DND-41 (cell line): ENCODE measurements around the gene POMT2.

Experiments
- ATAC-seq: fragments of 200-7000 bp; cut with Tn5 transposase; 3 replicates; pipeline ENCODE4 v1.9.1; 2021; ENCODE audit warnings: low read depth; ENCODE audit not compliant: insufficient read depth
- DNase-seq: peaks from one replicate; pipeline ENCODE4 v3.0.0-alpha.2; 2020
- H2AFZ ChIP-seq: 2 replicates; pipeline ENCODE4 v1.6.0; 2012; ENCODE audit warnings: low read depth, low read length
- H3K27ac ChIP-seq: 2 replicates; pipeline ENCODE4 v1.5.1; 2012; ENCODE audit warnings: low read length, inconsistent platforms
- H3K27me3 ChIP-seq: fragments of 200-600 bp; sonication (generic); 2 replicates; pipeline ENCODE4 v1.6.0; 2012; ENCODE audit warnings: low read length, mild to moderate bottlenecking, inconsistent platforms; ENCODE audit not compliant: insufficient read depth, poor library complexity
- H3K36me3 ChIP-seq: 2 replicates; pipeline ENCODE4 v1.5.1; 2012; ENCODE audit warnings: low read length, inconsistent platforms; ENCODE audit not compliant: insufficient read depth
- H3K4me1 ChIP-seq: 2 replicates; pipeline ENCODE4 v1.5.1; 2012; ENCODE audit warnings: mild to moderate bottlenecking, low read length; ENCODE audit not compliant: insufficient read depth
- H3K4me2 ChIP-seq: 2 replicates; pipeline ENCODE4 v1.6.0; 2012; ENCODE audit warnings: mild to moderate bottlenecking, moderate library complexity, low read length, inconsistent platforms; ENCODE audit not compliant: insufficient read depth
- H3K4me3 ChIP-seq, 2 experiments: fragments of 200-600 bp in 1 of 2; shearing (Covaris generic) in 1 of 2; 2 replicates each; pipeline ENCODE4 v1.5.1; 2012 to 2016; ENCODE audit warnings: inconsistent platforms in 2 of 2, low read length in 2 of 2, mild to moderate bottlenecking in 2 of 2, low read depth in 1 of 2, moderate library complexity in 1 of 2
- H3K79me2 ChIP-seq: 2 replicates; pipeline ENCODE4 v1.6.0; 2012; ENCODE audit warnings: low read length, inconsistent platforms; ENCODE audit not compliant: insufficient read depth
- H3K9ac ChIP-seq: 2 replicates; pipeline ENCODE4 v1.6.0; 2012; ENCODE audit warnings: low read depth, mild to moderate bottlenecking, inconsistent platforms, low read length, moderate library complexity
- H3K9me3 ChIP-seq: 2 replicates; pipeline ENCODE4 v1.5.1; 2012; ENCODE audit warnings: low read length, moderate library complexity, mild to moderate bottlenecking, inconsistent platforms; ENCODE audit not compliant: insufficient read depth, severe bottlenecking
- H4K20me1 ChIP-seq: 2 replicates; pipeline ENCODE4 v1.6.0; 2012; ENCODE audit warnings: low read length; ENCODE audit not compliant: insufficient read depth
- EZH2 ChIP-seq: IDR thresholded peaks from 3 replicates; pipeline ENCODE4 v1.6.1; 2012; ENCODE audit warnings: borderline replicate concordance, low read depth, mild to moderate bottlenecking, moderate library complexity, low read length, inconsistent platforms; ENCODE audit not compliant: severe bottlenecking
- TF ChIP-seq, protein P1 (sequence below): IDR thresholded peaks from 2 replicates; pipeline ENCODE4 v1.5.1; 2012; ENCODE audit warnings: borderline replicate concordance, low read length, moderate library complexity, mild to moderate bottlenecking; ENCODE audit not compliant: poor library complexity, severe bottlenecking; ENCODE audit errors: extremely low read depth

The POMT2 gene

DNA sequence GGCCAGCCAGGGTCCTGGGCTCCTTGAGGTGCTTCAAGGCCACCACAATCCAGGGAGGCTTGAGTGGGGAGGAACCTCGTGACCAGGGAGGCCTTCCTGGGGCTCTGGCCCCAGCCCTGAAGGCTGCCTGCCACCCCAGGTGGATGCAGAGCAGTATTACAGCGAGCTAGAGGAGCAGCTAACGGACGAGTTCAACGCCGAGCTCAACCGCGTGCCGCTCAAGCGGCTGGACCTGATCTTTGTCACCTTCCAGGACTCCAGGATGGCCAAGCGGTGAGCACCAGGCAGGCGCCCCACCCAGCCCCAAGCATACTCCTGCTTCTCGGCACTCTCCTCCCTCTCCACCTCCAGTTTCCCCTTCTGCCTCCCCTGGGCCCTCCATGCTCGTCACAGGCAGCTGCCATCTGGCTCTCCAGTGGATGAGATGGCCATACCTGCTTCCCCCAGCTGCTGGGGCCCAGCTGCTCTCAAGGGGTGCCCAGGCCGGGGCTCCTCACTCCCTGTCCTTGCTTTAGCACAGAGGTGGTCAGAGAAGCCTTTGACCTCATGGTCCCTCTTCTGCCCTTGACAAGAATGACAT lies 80.3 kb downstream of the POMT2 start:
- no peak for TF ChIP-seq EZH2
- TF ChIP-seq, protein P1, sequence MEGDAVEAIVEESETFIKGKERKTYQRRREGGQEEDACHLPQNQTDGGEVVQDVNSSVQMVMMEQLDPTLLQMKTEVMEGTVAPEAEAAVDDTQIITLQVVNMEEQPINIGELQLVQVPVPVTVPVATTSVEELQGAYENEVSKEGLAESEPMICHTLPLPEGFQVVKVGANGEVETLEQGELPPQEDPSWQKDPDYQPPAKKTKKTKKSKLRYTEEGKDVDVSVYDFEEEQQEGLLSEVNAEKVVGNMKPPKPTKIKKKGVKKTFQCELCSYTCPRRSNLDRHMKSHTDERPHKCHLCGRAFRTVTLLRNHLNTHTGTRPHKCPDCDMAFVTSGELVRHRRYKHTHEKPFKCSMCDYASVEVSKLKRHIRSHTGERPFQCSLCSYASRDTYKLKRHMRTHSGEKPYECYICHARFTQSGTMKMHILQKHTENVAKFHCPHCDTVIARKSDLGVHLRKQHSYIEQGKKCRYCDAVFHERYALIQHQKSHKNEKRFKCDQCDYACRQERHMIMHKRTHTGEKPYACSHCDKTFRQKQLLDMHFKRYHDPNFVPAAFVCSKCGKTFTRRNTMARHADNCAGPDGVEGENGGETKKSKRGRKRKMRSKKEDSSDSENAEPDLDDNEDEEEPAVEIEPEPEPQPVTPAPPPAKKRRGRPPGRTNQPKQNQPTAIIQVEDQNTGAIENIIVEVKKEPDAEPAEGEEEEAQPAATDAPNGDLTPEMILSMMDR: no peak
- no peak overlapping the region for H3K9ac ChIP-seq
- no peaks in the 10 kb centered on the region for H3K36me3 ChIP-seq
- no peaks in the 10 kb centered on the region for H3K9me3 ChIP-seq
- H3K27me3 ChIP-seq: no peaks in the 10 kb centered on the region
- no peak overlapping the region for H3K27ac ChIP-seq
- no peak overlapping the region for H3K4me2 ChIP-seq
- ATAC-seq (no peak), DNase-seq (no peak)
- no peaks in the 10 kb centered on the region for H3K4me1 ChIP-seq
- H2AFZ ChIP-seq: no peak overlapping the region
- H4K20me1 ChIP-seq: no peaks in the 10 kb centered on the region
- H3K4me3 ChIP-seq: no peak overlapping the region
- H3K79me2 ChIP-seq: no peaks in the 10 kb centered on the region

DNA sequence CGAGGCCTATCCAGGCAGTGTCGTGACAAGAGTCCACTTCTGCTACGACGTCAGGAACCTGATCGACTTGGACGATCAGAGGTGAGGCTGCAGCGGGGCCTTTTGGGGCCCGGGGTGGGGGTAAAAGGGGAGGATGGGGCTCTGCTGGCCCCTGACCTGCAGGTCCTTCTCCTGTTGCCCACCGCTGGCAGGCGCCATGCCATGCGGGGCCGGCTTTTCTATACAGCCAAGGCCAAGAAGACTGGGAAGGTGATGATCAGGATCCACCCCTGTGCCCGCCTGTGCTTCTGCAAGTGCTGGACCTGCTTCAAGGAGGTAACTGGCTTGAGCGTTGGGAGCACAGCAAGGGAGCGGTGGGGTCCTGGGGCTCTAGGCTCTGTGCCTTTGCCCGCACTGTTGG lies 81.3 kb downstream of the POMT2 start:
- Histone ChIP-seq H3K4me2 (no peak overlapping the region), H3K27me3 (no peaks in the 10 kb centered on the region), H3K79me2 (no peaks in the 10 kb centered on the region), H3K9ac (no peak overlapping the region), H3K27ac (no peak overlapping the region), H3K4me1 (no peaks in the 10 kb centered on the region), H3K9me3 (no peaks in the 10 kb centered on the region), H3K36me3 (no peaks in the 10 kb centered on the region), H4K20me1 (no peaks in the 10 kb centered on the region; the same call in 1 of the 2 replicates), H2AFZ (no peak overlapping the region), H3K4me3 (no peak overlapping the region)
- TF ChIP-seq, protein P1: no peak
- no peak for TF ChIP-seq EZH2
- DNase-seq: no peak
- no peak for ATAC-seq

DNA sequence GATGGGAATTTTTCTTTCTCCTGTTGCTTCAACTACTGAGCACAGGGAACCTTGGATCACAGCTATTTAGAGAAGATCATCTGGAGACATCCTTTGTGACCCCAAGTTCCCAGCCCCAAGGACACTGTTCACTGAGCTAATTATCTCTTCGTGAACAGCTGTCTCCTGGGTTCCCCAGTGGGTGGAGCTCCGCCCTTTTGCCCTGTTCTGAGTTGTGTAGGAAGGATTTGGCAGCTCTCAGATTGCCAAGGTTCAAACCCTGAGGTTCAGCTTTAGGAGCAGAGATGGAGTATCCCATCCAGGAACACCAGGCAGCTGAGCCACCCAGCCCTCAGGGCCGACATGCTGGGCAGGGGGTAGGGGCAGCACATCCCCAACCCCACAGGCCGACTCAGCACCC lies 81.7 kb downstream of the POMT2 start:
- Histone ChIP-seq H3K79me2 (no peaks in the 10 kb centered on the region), H3K9me3 (no peaks in the 10 kb centered on the region), H3K27ac (no peak overlapping the region), H3K9ac (no peak overlapping the region), H3K27me3 (no peaks in the 10 kb centered on the region), H4K20me1 (no peaks in the 10 kb centered on the region; the same call in 1 of the 2 replicates), H3K4me3 (no peak overlapping the region), H2AFZ (no peak overlapping the region), H3K4me1 (no peaks in the 10 kb centered on the region), H3K36me3 (no peaks in the 10 kb centered on the region), H3K4me2 (no peak overlapping the region)
- no peak for TF ChIP-seq EZH2
- TF ChIP-seq, protein P1: no peak
- DNase-seq: no peak
- ATAC-seq: no peak
